Measurements from ENCODE around the gene ARL6IP5. TPM values are rescaled to one million over a fixed set of nuclear protein-coding genes. Genes with fewer than 3 reads are reported as not detected.

The ARL6IP5 gene
- total RNA-seq, 1 experiment from 2014 or later: 25.4 TPM

DNA sequence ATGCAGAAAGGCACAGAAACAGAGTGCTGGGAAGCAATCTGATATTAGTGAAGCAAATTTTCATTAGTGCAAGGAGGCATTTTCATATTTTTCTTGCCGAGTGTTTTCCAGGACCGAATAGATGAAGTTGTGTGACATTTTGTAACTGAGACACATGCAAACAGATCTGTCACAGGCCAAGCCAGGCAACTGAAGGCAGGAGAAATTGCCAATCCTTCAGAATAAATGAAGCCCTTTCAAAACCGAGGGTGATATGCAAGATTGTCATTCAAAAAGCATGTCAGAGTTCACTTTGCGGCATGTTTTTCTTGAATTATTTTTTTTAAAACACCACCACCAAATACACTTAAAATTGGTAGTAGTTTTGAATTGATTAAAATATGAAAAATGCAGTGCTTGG is 31.4 kb downstream of the ARL6IP5 start:
- no TSS peak for BruUV-seq (replicated peaks)
- Histone ChIP-seq H3K4me3 (ENCODE audit: low read length) (no peak overlapping the region), H3K4me1 (ENCODE audit: insufficient read depth, low read length) (peaks cover 33% of the 10 kb centered on the region), H3F3A (ENCODE audit: low read length, unreplicated experiment) (no peaks in the 10 kb centered on the region), H3K4me2 (ENCODE audit: low read length) (peak overlapping the region; percentile 65), H3K9ac (ENCODE audit: low read length) (no peak overlapping the region), H3K9me3 (ENCODE audit: low read length) (no peaks in the 10 kb centered on the region), H3K9me2 (replicated peaks; ENCODE audit: low read length) (no peaks in the 10 kb centered on the region), H3K27me3 (ENCODE audit: low read length) (no peaks in the 10 kb centered on the region), H3K79me2 (ENCODE audit: low read length) (no peaks in the 10 kb centered on the region), H3K36me3 (ENCODE audit: low read depth, low read length) (no peaks in the 10 kb centered on the region), H4K20me1 (ENCODE audit: low read length) (no peaks in the 10 kb centered on the region), H2AFZ (ENCODE audit: low read length) (no peak overlapping the region), H3K27ac (ENCODE audit: low read length) (peak overlapping the region; percentile 72)
- POLR2A ChIA-PET (ENCODE audit: unreplicated experiment): no interaction called here
- DNase-seq (no peak), ATAC-seq (no peak)
- intact Hi-C loops (cut with micrococcal nuclease): no loop called here
- TF ChIP-seq EZH2phosphoT487 (IDR thresholded peaks at IDR 0.05; ENCODE audit: borderline replicate concordance, low read length) (no peak), CTCF (conservative IDR thresholded peaks at IDR 0.05; ENCODE audit: low read depth, low read length) (no peak), EZH2 (IDR thresholded peaks at IDR 0.05; ENCODE audit: low read length, unreplicated experiment) (no peak)
- CTCF ChIA-PET: no interaction called here

DNA sequence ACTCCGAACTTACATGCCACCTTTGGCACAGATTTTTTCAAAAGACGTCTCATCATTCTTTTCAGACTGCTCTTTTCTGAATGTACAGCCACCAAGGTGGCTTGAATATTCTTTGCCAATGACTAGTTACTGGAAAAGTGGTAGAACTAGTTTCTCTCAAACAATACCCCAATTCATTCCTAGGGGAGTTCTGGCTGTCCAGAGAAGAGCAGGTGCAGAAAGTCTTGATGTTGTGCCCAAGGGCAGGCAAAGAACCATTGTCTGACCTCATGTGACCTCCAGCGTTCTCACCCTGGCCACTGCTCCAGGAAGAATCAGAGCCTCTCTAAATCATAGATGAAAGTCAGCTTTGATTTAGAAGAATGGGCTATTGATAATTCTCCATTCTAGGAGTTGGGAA is 32.2 kb downstream of the ARL6IP5 start:
- no peak overlapping the region for H3K4me3 ChIP-seq (ENCODE audit: low read length)
- H3K36me3 ChIP-seq (ENCODE audit: low read depth, low read length): no peaks in the 10 kb centered on the region
- peak overlapping the region; percentile 72 for H3K27ac ChIP-seq (ENCODE audit: low read length)
- no peak overlapping the region for H2AFZ ChIP-seq (ENCODE audit: low read length)
- TF ChIP-seq EZH2phosphoT487 (IDR thresholded peaks at IDR 0.05; ENCODE audit: borderline replicate concordance, low read length) (no peak), CTCF (conservative IDR thresholded peaks at IDR 0.05; ENCODE audit: low read depth, low read length) (no peak), EZH2 (IDR thresholded peaks at IDR 0.05; ENCODE audit: low read length, unreplicated experiment) (no peak)
- H3K27me3 ChIP-seq (ENCODE audit: low read length): no peaks in the 10 kb centered on the region
- peaks cover 31% of the 10 kb centered on the region for H3K4me1 ChIP-seq (ENCODE audit: insufficient read depth, low read length)
- ChIA-PET POLR2A (ENCODE audit: unreplicated experiment) (no interaction called here), CTCF (no interaction called here)
- H3F3A ChIP-seq (ENCODE audit: low read length, unreplicated experiment): no peaks in the 10 kb centered on the region
- H3K9me3 ChIP-seq (ENCODE audit: low read length): no peaks in the 10 kb centered on the region
- no peak overlapping the region for H3K9ac ChIP-seq (ENCODE audit: low read length)
- H4K20me1 ChIP-seq (ENCODE audit: low read length): no peaks in the 10 kb centered on the region
- no peaks in the 10 kb centered on the region for H3K9me2 ChIP-seq (replicated peaks; ENCODE audit: low read length)
- H3K4me2 ChIP-seq (ENCODE audit: low read length): peak overlapping the region; percentile 65
- intact Hi-C loops (cut with micrococcal nuclease): no loop called here
- ATAC-seq (peak; percentile 39), DNase-seq (peak; percentile 72)
- BruUV-seq (replicated peaks): no TSS peak
- H3K79me2 ChIP-seq (ENCODE audit: low read length): no peaks in the 10 kb centered on the region

GRCh38 chr3:69118555-69118954 is 33.8 kb downstream of the ARL6IP5 start:
- no peak overlapping the region for H3K9ac ChIP-seq (ENCODE audit: low read length)
- no peaks in the 10 kb centered on the region for H4K20me1 ChIP-seq (ENCODE audit: low read length)
- H3K27me3 ChIP-seq (ENCODE audit: low read length): no peaks in the 10 kb centered on the region
- no TSS peak for BruUV-seq (replicated peaks)
- H3K79me2 ChIP-seq (ENCODE audit: low read length): no peaks in the 10 kb centered on the region
- no peaks in the 10 kb centered on the region for H3K36me3 ChIP-seq (ENCODE audit: low read depth, low read length)
- no peaks in the 10 kb centered on the region for H3K9me3 ChIP-seq (ENCODE audit: low read length)
- no peak overlapping the region for H3K27ac ChIP-seq (ENCODE audit: low read length)
- ATAC-seq (no peak), DNase-seq (no peak)
- no peak overlapping the region for H3K4me3 ChIP-seq (ENCODE audit: low read length)
- no peak overlapping the region for H2AFZ ChIP-seq (ENCODE audit: low read length)
- peaks cover 25% of the 10 kb centered on the region for H3K4me1 ChIP-seq (ENCODE audit: insufficient read depth, low read length)
- no peaks in the 10 kb centered on the region for H3F3A ChIP-seq (ENCODE audit: low read length, unreplicated experiment)
- ChIA-PET CTCF (no interaction called here), POLR2A (ENCODE audit: unreplicated experiment) (no interaction called here)
- no peak overlapping the region for H3K4me2 ChIP-seq (ENCODE audit: low read length)
- intact Hi-C loops (cut with micrococcal nuclease): no loop called here
- TF ChIP-seq EZH2phosphoT487 (IDR thresholded peaks at IDR 0.05; ENCODE audit: borderline replicate concordance, low read length) (no peak), EZH2 (IDR thresholded peaks at IDR 0.05; ENCODE audit: low read length, unreplicated experiment) (no peak), CTCF (conservative IDR thresholded peaks at IDR 0.05; ENCODE audit: low read depth, low read length) (no peak)
- no peaks in the 10 kb centered on the region for H3K9me2 ChIP-seq (replicated peaks; ENCODE audit: low read length)

All from PC-3 (cell line).